Activated CD4-positive, alpha-beta T cell treated with anti-CD3 and anti-CD28 coated beads, Interleukin-2, amount 10 ng/mL, durations not matched to agents 7 days and 5 days (primary cell): ENCODE results near the gene SLC4A5. TPM values are rescaled to one million over a fixed set of nuclear protein-coding genes. Genes with fewer than 3 reads are reported as not detected.
"Not testable (repeated sequence)": the region's sequence is repeated elsewhere in the genome, so short reads cannot be mapped to it uniquely, and the experiment has no call there.

Experiments
- CTCF ChIA-PET: fragments of 350-600 bp; sonication (Branson Sonifier 250); formaldehyde crosslinking; loops from one replicate; lab custom pipeline; 2021; ENCODE audit warnings: antibody characterized with exemption; lab: Charles Lee
- POLR2A ChIA-PET: fragments of 350-600 bp; sonication (Branson Sonifier 250); formaldehyde crosslinking; loops from one replicate; lab custom pipeline; 2021; ENCODE audit warnings: antibody characterized with exemption; lab: Charles Lee
- DNase-seq: peaks from one replicate; pipeline ENCODE4 v3.0.0-alpha.2; 2020
- H3K27ac Mint-ChIP-seq: one replicate; pipeline ENCODE4 v1.8.0; 2021; ENCODE audit warnings: mild to moderate bottlenecking, moderate library complexity, mixed read lengths
- H3K27me3 Mint-ChIP-seq: one replicate; pipeline ENCODE4 v1.8.0; 2021; ENCODE audit warnings: mixed read lengths
- H3K36me3 Mint-ChIP-seq: one replicate; pipeline ENCODE4 v1.8.0; 2021; ENCODE audit warnings: low read depth, mixed read lengths
- H3K4me1 Mint-ChIP-seq: one replicate; pipeline ENCODE4 v1.8.0; 2021; ENCODE audit warnings: mixed read lengths
- H3K4me3 Mint-ChIP-seq: one replicate; pipeline ENCODE4 v1.8.0; 2021; ENCODE audit warnings: mild to moderate bottlenecking, moderate library complexity, mixed read lengths
- H3K9me3 Mint-ChIP-seq: one replicate; pipeline ENCODE4 v1.8.0; 2021; ENCODE audit warnings: mixed read lengths
- total RNA-seq, 2 experiments: library from RNA; stranded (reverse); gene quantifications; one replicate each; pipeline ENCODE4 v1.2.3, GENCODE V29; 2021

SLC4A5 gene
- total RNA-seq, 2 experiments from 2014 or later: 3.0 to 4.3 TPM

GRCh38 chr2:74198023-74198460 lies 145.2 kb downstream of the SLC4A5 start:
- DNase-seq: no peak
- Mint-ChIP-seq H3K27me3 (no peaks in the 10 kb centered on the region), H3K27ac (peak overlapping the region; percentile 98), H3K4me3 (peak overlapping the region; percentile 92), H3K9me3 (no peaks in the 10 kb centered on the region), H3K36me3 (peaks cover 25% of the 10 kb centered on the region), H3K4me1 (peaks cover 49% of the 10 kb centered on the region)
- POLR2A ChIA-PET: interaction anchor here (4.2 kb wide), 1 partner anchor 20 kb away, joined by 28 read pairs; the partner anchor contains the start of gene MOB1A
- CTCF ChIA-PET: interaction anchor here (0.7 to 6.1 kb wide), 7 partner anchors 9 to 294 kb away, joined by 3 to 83 read pairs (median 4); partner anchors contain the start of gene MOB1A

DNA sequence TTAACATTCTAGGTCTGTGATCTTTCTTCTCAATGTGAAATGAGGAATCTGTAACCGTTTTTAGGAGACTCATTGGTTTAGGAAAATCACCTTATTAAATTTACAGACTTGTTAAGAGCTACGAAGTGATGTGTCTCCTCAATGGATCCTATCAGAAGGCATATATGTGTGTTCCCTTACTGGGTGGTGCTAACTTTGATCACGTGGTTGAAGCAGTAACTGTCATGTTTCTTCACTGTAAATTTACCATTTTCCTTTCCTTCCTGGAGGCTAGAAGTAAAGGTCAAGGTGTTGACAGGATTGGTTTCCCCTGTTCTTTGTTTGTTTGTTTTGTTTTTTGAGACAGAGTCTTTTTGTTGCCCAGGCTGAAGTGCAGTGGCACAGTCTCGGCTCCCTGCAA lies 146.2 kb downstream of the SLC4A5 start:
- Mint-ChIP-seq H3K4me3 (no peak overlapping the region), H3K27me3 (peaks cover 2% of the 10 kb centered on the region)
- POLR2A ChIA-PET: interaction anchor here (4.2 kb wide), 1 partner anchor 19 kb away, joined by 28 read pairs; the partner anchor contains the start of gene MOB1A

DNA sequence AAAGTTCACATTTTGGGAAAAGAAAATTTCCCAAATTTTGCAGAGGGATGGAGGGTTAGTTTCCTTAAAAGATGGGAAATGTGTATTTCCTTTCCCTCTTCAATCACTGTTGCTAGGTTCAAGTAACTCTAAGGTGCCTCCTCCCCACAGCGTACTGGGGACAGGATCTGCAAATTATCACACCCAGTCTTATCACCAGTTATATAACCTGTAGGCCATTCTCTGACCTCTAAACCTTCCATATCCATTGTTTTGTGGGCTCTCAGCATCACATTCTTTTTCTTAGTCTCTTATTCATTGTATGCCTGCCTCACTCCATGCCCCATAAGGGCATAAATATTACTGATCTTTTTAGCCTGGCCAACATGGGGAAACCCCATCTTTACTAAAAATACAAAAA lies 148.4 kb downstream of the SLC4A5 start:
- Mint-ChIP-seq H3K4me1 (peaks cover 29% of the 10 kb centered on the region), H3K36me3 (peaks cover 8% of the 10 kb centered on the region), H3K4me3 (no peak overlapping the region), H3K27ac (no peak overlapping the region), H3K9me3 (no peaks in the 10 kb centered on the region), H3K27me3 (peaks cover 8% of the 10 kb centered on the region)
- ChIA-PET CTCF (no interaction called here), POLR2A (no interaction called here)
- DNase-seq: no peak

More for the DNA sequence above, 146.2 kb downstream of the SLC4A5 start:
- H3K36me3 Mint-ChIP-seq: peaks cover 19% of the 10 kb centered on the region
- peak overlapping the region; percentile 54 for H3K27ac Mint-ChIP-seq
- no peaks in the 10 kb centered on the region for H3K9me3 Mint-ChIP-seq
- DNase-seq: no peak
- CTCF ChIA-PET: interaction anchor here (0.7 to 6.1 kb wide), 3 partner anchors 14 to 77 kb away, joined by 3 to 83 read pairs (median 5); partner anchors contain the start of gene MOB1A
- H3K4me1 Mint-ChIP-seq: peaks cover 45% of the 10 kb centered on the region

DNA sequence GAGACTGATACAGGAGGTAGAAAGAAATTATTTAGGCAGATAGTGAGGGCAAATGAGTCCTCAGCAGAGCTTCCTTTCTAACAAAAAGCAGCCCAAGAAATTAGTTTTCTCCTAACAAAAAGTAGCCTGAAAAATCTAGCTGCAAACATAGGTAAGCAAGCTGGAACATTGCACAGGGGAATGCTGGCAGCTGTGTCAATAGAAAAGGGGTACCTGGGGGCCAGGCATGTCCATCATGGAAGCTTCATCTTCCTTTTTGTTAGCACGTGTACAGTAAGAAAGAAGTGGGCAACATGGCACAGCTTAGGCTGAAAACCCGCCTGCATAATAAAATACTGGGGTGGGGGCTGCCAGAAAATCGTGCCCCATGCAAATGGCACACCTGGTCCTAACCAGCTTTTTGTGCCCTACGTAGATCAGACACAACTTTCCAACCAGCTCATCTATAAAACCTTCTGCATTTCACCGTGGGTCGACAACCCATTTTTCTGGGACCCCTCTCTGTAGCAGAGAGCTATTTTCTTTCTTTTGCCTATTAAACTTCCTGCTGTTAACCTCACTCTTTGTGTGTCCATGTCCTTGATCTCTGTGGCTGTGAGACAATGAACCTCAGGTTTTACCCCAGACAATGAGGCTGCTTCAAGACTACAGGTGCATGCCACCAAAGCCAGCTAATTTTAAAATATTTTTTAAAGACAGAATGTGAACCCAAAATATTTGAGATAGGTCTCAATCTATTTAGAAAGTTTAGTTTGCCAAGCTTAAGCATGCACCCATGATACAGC lies 151.4 kb downstream of the SLC4A5 start:
- Mint-ChIP-seq H3K27me3 (peaks cover 8% of the 10 kb centered on the region), H3K27ac (no peak overlapping the region), H3K36me3 (no peaks in the 10 kb centered on the region), H3K9me3 (no peaks in the 10 kb centered on the region), H3K4me3 (no peak overlapping the region), H3K4me1 (peaks cover 9% of the 10 kb centered on the region)
- DNase-seq: no peak
- ChIA-PET POLR2A (no interaction called here), CTCF (interaction anchor here (0.6 to 2.7 kb wide), 7 partner anchors 11 to 367 kb away, joined by 3 to 28 read pairs (median 4); partner anchors contain the start of gene MOB1A)

DNA sequence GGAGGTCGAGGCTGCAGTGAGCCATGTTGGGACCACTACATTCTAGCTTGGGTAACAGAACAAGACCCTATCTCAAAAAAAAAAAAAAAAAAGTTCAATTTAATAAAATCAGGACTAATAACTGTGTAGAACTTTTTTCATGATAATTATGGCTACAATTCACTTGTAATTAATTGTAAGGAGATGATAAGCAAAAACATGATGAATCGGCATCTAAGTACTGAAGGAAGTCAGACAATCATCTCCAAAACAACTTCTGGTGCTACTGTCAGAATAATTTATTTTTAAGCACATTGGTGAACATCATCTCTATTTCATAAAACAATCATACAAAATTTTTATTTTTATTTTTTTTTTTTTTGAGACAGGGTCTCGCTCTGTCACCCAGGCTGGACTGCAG lies 154.5 kb downstream of the SLC4A5 start:
- no peak for DNase-seq
- Mint-ChIP-seq H3K27ac (no peak overlapping the region), H3K4me3 (no peak overlapping the region), H3K36me3 (no peaks in the 10 kb centered on the region), H3K9me3 (peaks cover 2% of the 10 kb centered on the region), H3K27me3 (peaks cover 10% of the 10 kb centered on the region), H3K4me1 (peaks cover 25% of the 10 kb centered on the region)
- ChIA-PET CTCF (interaction anchor here (1.1 to 11.1 kb wide), 2 partner anchors 10 to 11 kb away, joined by 6 to 83 read pairs; partner anchors contain the start of gene MTHFD2), POLR2A (no interaction called here)

DNA sequence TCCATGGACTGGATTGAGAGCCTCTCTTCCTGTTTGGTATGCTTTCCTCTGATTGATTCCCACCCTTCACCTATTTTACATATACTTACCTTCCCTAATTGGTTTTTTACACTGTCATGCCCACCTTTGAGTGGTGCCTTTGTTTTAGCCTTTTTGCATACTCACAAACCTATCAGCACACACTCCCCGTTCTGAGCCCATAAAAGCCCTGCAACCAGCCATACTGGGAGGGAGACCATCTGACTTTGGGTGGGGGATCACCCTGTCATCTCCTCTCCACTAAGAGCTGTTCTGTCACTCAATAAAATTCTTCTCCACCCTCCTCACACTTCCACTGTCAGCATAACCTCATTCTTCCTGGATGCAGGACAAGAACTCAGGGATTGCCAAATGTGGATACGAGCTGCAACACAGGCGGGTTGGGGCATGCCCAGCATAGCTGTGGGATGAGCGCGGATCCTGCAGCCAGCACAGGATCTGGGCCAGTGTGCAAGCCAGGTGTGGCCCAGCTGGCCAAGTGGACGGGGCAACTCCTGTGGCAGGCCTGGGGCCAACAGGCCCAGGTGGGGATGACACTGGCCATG lies 155.1 kb downstream of the SLC4A5 start:
- Mint-ChIP-seq H3K36me3 (no peaks in the 10 kb centered on the region), H3K4me1 (peaks cover 25% of the 10 kb centered on the region), H3K27ac (no peak overlapping the region), H3K9me3 (peaks cover 2% of the 10 kb centered on the region), H3K4me3 (no peak overlapping the region), H3K27me3 (peaks cover 11% of the 10 kb centered on the region)
- POLR2A ChIA-PET: no interaction called here
- no peak for DNase-seq
- CTCF ChIA-PET: interaction anchor here (11.1 kb wide), 1 partner anchor 10 kb away, joined by 83 read pairs; the partner anchor contains the start of gene MTHFD2

DNA sequence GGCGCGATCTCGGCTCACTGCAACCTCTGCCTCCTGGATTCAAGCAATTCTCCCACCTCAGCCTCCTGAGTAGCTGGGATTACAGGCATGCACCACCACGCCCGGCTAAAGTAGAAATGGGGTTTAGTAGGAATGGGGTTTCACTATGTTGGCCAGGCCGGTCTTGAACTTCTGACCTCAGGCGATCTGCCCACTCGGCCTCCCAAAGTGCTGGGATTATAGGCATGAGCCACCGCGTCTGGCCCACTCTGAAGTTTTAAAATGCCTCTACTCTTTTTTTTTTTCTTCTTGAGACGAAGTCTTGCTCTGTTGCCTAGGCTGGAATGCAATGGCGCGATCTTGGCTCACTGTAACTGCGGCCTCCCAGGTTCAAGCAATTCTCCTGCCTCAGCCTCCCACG lies 156.5 kb downstream of the SLC4A5 start:
- Mint-ChIP-seq H3K4me1 (peaks cover 26% of the 10 kb centered on the region), H3K27ac (peak overlapping the region; percentile 54)
- DNase-seq, H3K9me3 Mint-ChIP-seq, POLR2A ChIA-PET, H3K4me3 Mint-ChIP-seq, H3K27me3 Mint-ChIP-seq, H3K36me3 Mint-ChIP-seq: not testable (repeated sequence)
- CTCF ChIA-PET: interaction anchor here (0.8 to 11.1 kb wide), 3 partner anchors 12 to 32 kb away, joined by 3 to 83 read pairs (median 8); partner anchors contain the start of gene MTHFD2

DNA sequence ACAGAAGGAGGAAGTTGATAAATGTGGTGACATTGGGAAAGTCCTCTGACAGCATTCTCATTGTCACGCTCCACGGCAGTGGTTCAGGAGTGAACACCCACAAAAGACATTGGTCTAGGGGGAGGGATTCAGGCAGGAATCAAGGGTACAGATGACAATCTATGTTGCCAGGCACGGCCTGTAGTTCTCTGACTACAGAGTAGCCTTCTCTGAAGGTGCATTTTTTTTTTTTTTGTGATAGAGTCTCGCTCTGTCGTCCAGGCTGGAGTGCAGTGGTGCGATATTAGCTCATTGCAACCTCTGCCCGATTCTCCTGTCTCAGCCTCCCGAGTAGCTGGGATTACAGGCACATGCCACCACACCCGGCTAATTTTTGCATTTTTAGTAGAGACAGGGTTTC lies 157.2 kb downstream of the SLC4A5 start:
- H3K36me3 Mint-ChIP-seq: no peaks in the 10 kb centered on the region
- peaks cover 2% of the 10 kb centered on the region for H3K9me3 Mint-ChIP-seq
- peaks cover 30% of the 10 kb centered on the region for H3K4me1 Mint-ChIP-seq
- H3K27ac Mint-ChIP-seq: peak overlapping the region; percentile 69
- H3K4me3 Mint-ChIP-seq: peak overlapping the region; percentile 42
- H3K27me3 Mint-ChIP-seq: peaks cover 4% of the 10 kb centered on the region
- peak; percentile 41 for DNase-seq
- ChIA-PET POLR2A (no interaction called here), CTCF (interaction anchor here (0.6 to 11.1 kb wide), 5 partner anchors 12 to 32 kb away, joined by 3 to 83 read pairs (median 3); partner anchors contain the start of gene MTHFD2)

- no peak for DNase-seq
- H3K9me3 Mint-ChIP-seq: peaks cover 2% of the 10 kb centered on the region
- peaks cover 30% of the 10 kb centered on the region for H3K4me1 Mint-ChIP-seq
- no peaks in the 10 kb centered on the region for H3K36me3 Mint-ChIP-seq
- H3K27ac Mint-ChIP-seq: no peak overlapping the region
- ChIA-PET CTCF (interaction anchor here (0.9 to 11.1 kb wide), 5 partner anchors 14 to 360 kb away, joined by 3 to 83 read pairs (median 3); partner anchors contain the start of genes BOLA3 and MTHFD2), POLR2A (no interaction called here)
- no peak overlapping the region for H3K4me3 Mint-ChIP-seq
- peaks cover 4% of the 10 kb centered on the region for H3K27me3 Mint-ChIP-seq
These were observed 159.3 kb downstream of the SLC4A5 start for GRCh38 chr2:74183878-74184277.

DNA sequence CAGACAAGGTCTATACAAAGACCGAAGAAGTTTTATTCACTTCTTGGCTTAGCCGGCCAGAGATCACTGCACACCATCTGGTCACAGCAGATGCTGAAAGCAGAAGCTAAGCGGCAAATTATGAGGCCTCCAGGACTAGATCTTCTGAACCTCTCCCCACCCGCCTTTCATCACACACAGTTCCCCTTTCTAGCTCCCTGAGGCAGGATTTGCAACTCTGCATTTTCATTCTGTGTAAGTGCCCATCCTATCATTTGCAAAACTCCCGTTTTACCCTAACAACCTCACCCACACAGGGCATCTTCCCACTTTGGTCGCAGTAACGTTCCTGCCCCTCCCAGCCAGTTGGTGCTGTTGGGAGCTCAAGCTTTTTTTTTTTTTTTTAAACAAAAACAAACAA lies 161.5 kb downstream of the SLC4A5 start:
- DNase-seq: no peak

DNA sequence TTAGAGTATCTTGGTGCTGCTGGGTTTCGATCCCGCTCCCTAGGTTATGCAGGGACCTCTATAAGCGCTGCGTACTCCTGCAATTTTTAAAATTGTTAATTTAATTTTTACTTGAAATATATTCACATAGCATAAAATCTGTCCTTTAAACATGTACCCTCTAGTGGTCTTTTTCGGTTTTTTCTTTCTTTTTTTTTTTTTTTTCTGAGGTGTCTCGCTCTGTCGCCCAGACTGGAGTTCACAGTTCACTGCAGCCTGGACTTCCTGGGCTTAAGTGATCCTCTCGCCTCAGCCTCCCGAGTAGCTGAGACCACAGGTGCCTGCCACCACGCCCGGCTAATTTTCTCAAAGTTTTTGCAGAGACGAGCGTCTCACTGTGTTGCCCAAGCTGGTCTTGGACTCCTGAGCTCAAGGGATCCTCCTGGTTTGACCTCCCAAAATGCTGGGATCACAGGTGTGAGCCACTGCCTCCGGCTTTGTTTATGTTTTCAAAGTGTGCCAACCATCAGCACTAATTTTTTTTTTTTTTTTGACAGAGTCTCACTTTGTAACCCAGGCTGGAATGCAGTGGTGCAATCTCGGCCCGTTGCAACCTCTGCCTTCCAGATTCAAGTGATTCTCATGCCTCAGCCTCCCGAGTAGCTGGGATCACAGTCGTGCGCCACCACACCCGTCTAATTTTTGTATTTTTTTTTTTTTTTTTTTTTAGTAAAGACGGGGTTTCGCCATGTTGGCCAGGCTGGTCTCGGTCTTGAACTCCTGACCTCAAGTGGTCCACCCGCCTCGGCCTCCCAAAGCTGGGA lies 164.0 kb downstream of the SLC4A5 start:
- no peaks in the 10 kb centered on the region for H3K9me3 Mint-ChIP-seq
- POLR2A ChIA-PET: interaction anchor here (0.6 to 1.8 kb wide), 4 partner anchors 19 to 317 kb away, joined by 3 to 28 read pairs (median 4); partner anchors contain the start of gene MTHFD2
- peak overlapping the region; percentile 94 for H3K27ac Mint-ChIP-seq
- CTCF ChIA-PET: interaction anchor here (0.6 to 11.1 kb wide), 19 partner anchors 8 to 1475 kb away, joined by 3 to 83 read pairs (median 4); partner anchors contain the start of gene MTHFD2
- H3K27me3 Mint-ChIP-seq: peaks cover 4% of the 10 kb centered on the region
- peaks cover 19% of the 10 kb centered on the region for H3K36me3 Mint-ChIP-seq
- DNase-seq: no peak
- peaks cover 43% of the 10 kb centered on the region for H3K4me1 Mint-ChIP-seq
- peak overlapping the region; percentile 92 for H3K4me3 Mint-ChIP-seq

More for the DNA sequence above, 161.5 kb downstream of the SLC4A5 start:
- ChIA-PET POLR2A (no interaction called here), CTCF (interaction anchor here (1.0 to 11.1 kb wide), 7 partner anchors 9 to 256 kb away, joined by 3 to 83 read pairs (median 6); partner anchors contain the start of genes BOLA3 and MTHFD2)
- Mint-ChIP-seq H3K36me3 (peaks cover 6% of the 10 kb centered on the region), H3K4me3 (no peak overlapping the region), H3K27ac (no peak overlapping the region), H3K27me3 (peaks cover 4% of the 10 kb centered on the region), H3K4me1 (peaks cover 36% of the 10 kb centered on the region), H3K9me3 (peaks cover 2% of the 10 kb centered on the region)
